NCI-H82 (cell line): ENCODE data around the gene TBC1D16.

ENCODE experiments used
- DNase-seq: peaks from one replicate; lab custom pipeline; 2025; lab: John Stamatoyannopoulos, UW

TBC1D16 gene

DNA sequence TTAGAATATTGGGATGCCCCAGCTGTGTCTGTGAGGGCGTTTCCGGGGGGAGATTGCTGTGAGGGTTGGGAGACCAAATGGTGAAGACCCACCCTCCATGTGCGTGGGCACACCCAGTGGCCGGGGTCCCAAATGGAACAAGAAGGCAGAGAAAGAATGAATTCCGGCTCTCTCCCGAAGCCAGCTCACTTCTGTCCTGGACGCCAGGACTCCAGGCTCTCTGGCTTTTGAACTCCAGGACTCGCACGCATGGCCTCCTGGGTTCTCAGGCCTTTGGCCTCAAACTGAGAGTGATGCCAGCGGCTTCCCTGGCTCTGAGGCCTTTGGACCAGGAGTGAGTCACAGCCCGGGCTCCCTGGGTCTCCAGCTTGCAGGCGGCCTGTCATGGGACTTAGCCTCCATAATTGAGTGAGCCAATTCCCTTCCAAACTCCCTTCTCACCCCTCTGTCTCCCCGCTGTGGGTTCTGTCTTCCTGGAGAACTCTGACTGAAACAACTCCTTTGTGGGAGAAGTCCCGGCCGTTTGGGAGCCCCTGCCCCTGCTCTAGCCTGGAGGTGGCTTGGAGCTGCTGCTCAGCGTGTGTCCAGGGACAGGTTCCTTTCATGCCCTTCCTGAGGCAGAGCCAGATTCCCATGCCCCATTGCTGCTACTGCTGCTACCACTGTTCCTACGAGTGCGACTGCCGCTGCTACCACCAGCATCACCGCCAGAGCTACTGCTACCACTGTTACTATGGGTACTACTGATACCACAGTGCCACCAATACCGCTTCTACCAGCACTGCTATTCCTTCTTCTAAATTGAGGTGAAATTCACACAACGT is 146.6 kb downstream of the TBC1D16 start:
- DNase-seq: no peak

- no peak for DNase-seq
These were observed 147.6 kb downstream of the TBC1D16 start for GRCh38 chr17:79888009-79888540.

- no peak for DNase-seq
These were observed 148.2 kb downstream of the TBC1D16 start for GRCh38 chr17:79887451-79887991.

GRCh38 chr17:79883202-79883601 is 152.5 kb downstream of the TBC1D16 start:
- DNase-seq: no peak
